Erythroblast (primary cell): ENCODE data around the gene IFITM1.

Experiments
- GATA1 ChIP-seq: IDR thresholded peaks from 2 replicates; pipeline ENCODE4 v1.6.1; 2011; ENCODE audit warnings: low read depth, mild to moderate bottlenecking, control low read depth, low read length, moderate library complexity
- POLR2A ChIP-seq: IDR thresholded peaks from 2 replicates; pipeline ENCODE4 v1.6.1; 2011; ENCODE audit warnings: mild to moderate bottlenecking, low read length

DNA sequence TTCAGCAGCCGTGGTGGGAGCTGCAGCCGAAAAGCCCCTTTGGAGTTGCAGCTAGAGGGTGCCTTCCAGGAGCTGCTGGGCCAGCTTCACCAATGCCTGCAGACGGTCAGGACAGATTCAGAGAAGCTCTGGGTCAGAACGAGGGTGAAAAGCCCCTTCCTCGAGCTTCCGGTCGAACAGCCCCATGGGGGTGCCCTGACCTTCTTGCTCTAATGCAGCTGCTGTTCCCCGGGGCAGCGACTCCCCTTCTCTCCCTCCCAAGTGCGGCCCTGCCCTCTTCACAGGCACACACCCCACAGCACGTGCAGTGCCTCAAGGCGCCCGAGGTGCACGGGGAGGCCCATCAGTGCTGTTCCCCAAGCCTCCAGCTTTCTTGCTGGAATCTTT, 16.5 kb downstream of the IFITM1 start:
- TF ChIP-seq POLR2A: no peak
- no peak for TF ChIP-seq GATA1
